ENCODE data around the gene CNEP1R1. TPM values are rescaled to one million over a fixed set of nuclear protein-coding genes. Genes with fewer than 3 reads are reported as not detected.

Gene CNEP1R1
- total and polyA plus RNA-seq, 2 experiments from 2014 or later: 13.8 to 30.3 TPM

DNA sequence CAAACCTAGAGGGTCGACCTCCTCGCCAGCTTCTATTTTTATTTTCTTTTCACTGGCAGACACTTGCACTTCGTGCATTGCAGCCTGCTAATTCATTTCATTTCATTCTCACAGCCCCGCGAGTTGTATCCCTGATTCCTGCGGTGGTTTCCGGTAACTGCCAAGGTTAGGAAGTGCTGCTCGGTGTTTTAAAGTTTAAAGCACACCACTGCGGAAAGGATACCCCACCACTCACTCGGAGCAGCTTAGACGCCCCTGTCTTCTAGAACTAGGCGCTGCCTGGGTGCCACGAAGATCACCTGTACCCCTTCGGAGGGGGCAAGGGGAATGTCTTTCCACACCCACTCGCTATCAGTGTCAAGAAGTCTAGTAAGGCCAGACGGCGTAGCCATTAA lies 509 bp downstream of the CNEP1R1 start:
- H4K20me1 ChIP-seq (replicated peaks; ENCODE audit: insufficient read depth): peaks cover 4% of the 10 kb centered on the region; the same call in 1 of the 2 replicates
- ATAC-seq: peak; percentile 20
- TF ChIP-seq POLR2AphosphoS5 (IDR thresholded peaks at IDR 0.05; ENCODE audit: low read depth): no peak
- no peak for TF ChIP-seq NANOG (IDR thresholded peaks at IDR 0.05; ENCODE audit: borderline replicate concordance)
- no peak for TF ChIP-seq STAT1 (IDR thresholded peaks at IDR 0.05; ENCODE audit: unreplicated experiment)
- TF ChIP-seq, protein P1, sequence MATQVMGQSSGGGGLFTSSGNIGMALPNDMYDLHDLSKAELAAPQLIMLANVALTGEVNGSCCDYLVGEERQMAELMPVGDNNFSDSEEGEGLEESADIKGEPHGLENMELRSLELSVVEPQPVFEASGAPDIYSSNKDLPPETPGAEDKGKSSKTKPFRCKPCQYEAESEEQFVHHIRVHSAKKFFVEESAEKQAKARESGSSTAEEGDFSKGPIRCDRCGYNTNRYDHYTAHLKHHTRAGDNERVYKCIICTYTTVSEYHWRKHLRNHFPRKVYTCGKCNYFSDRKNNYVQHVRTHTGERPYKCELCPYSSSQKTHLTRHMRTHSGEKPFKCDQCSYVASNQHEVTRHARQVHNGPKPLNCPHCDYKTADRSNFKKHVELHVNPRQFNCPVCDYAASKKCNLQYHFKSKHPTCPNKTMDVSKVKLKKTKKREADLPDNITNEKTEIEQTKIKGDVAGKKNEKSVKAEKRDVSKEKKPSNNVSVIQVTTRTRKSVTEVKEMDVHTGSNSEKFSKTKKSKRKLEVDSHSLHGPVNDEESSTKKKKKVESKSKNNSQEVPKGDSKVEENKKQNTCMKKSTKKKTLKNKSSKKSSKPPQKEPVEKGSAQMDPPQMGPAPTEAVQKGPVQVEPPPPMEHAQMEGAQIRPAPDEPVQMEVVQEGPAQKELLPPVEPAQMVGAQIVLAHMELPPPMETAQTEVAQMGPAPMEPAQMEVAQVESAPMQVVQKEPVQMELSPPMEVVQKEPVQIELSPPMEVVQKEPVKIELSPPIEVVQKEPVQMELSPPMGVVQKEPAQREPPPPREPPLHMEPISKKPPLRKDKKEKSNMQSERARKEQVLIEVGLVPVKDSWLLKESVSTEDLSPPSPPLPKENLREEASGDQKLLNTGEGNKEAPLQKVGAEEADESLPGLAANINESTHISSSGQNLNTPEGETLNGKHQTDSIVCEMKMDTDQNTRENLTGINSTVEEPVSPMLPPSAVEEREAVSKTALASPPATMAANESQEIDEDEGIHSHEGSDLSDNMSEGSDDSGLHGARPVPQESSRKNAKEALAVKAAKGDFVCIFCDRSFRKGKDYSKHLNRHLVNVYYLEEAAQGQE (IDR thresholded peaks at IDR 0.05; ENCODE audit: unreplicated experiment): no peak
- no peak for TF ChIP-seq ZNF114 (CRISPR knock-in tag; IDR thresholded peaks at IDR 0.05)
- TF ChIP-seq, protein P2, sequence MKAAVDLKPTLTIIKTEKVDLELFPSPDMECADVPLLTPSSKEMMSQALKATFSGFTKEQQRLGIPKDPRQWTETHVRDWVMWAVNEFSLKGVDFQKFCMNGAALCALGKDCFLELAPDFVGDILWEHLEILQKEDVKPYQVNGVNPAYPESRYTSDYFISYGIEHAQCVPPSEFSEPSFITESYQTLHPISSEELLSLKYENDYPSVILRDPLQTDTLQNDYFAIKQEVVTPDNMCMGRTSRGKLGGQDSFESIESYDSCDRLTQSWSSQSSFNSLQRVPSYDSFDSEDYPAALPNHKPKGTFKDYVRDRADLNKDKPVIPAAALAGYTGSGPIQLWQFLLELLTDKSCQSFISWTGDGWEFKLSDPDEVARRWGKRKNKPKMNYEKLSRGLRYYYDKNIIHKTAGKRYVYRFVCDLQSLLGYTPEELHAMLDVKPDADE (IDR thresholded peaks at IDR 0.05): no peak
- TF ChIP-seq ZNF331 (CRISPR knock-in tag; IDR thresholded peaks at IDR 0.05; ENCODE audit: low read depth): no peak
- TF ChIP-seq JUNB (IDR thresholded peaks at IDR 0.05; ENCODE audit: unreplicated experiment): no peak
- TF ChIP-seq, protein P3, sequence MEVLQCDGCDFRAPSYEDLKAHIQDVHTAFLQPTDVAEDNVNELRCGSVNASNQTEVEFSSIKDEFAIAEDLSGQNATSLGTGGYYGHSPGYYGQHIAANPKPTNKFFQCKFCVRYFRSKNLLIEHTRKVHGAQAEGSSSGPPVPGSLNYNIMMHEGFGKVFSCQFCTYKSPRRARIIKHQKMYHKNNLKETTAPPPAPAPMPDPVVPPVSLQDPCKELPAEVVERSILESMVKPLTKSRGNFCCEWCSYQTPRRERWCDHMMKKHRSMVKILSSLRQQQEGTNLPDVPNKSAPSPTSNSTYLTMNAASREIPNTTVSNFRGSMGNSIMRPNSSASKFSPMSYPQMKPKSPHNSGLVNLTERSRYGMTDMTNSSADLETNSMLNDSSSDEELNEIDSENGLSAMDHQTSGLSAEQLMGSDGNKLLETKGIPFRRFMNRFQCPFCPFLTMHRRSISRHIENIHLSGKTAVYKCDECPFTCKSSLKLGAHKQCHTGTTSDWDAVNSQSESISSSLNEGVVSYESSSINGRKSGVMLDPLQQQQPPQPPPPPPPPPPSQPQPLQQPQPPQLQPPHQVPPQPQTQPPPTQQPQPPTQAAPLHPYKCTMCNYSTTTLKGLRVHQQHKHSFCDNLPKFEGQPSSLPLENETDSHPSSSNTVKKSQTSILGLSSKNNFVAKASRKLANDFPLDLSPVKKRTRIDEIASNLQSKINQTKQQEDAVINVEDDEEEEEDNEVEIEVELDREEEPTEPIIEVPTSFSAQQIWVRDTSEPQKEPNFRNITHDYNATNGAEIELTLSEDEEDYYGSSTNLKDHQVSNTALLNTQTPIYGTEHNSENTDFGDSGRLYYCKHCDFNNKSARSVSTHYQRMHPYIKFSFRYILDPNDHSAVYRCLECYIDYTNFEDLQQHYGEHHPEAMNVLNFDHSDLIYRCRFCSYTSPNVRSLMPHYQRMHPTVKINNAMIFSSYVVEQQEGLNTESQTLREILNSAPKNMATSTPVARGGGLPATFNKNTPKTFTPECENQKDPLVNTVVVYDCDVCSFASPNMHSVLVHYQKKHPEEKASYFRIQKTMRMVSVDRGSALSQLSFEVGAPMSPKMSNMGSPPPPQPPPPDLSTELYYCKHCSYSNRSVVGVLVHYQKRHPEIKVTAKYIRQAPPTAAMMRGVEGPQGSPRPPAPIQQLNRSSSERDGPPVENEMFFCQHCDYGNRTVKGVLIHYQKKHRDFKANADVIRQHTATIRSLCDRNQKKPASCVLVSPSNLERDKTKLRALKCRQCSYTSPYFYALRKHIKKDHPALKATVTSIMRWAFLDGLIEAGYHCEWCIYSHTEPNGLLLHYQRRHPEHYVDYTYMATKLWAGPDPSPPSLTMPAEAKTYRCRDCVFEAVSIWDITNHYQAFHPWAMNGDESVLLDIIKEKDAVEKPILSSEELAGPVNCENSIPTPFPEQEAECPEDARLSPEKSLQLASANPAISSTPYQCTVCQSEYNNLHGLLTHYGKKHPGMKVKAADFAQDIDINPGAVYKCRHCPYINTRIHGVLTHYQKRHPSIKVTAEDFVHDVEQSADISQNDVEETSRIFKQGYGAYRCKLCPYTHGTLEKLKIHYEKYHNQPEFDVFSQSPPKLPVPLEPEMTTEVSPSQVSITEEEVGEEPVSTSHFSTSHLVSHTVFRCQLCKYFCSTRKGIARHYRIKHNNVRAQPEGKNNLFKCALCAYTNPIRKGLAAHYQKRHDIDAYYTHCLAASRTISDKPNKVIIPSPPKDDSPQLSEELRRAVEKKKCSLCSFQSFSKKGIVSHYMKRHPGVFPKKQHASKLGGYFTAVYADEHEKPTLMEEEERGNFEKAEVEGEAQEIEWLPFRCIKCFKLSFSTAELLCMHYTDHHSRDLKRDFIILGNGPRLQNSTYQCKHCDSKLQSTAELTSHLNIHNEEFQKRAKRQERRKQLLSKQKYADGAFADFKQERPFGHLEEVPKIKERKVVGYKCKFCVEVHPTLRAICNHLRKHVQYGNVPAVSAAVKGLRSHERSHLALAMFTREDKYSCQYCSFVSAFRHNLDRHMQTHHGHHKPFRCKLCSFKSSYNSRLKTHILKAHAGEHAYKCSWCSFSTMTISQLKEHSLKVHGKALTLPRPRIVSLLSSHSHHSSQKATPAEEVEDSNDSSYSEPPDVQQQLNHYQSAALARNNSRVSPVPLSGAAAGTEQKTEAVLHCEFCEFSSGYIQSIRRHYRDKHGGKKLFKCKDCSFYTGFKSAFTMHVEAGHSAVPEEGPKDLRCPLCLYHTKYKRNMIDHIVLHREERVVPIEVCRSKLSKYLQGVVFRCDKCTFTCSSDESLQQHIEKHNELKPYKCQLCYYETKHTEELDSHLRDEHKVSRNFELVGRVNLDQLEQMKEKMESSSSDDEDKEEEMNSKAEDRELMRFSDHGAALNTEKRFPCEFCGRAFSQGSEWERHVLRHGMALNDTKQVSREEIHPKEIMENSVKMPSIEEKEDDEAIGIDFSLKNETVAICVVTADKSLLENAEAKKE (CRISPR knock-in tag; IDR thresholded peaks at IDR 0.05): no peak
- TF ChIP-seq EZH2phosphoT487 (IDR thresholded peaks at IDR 0.05; ENCODE audit: unreplicated experiment): no peak
- no peak for TF ChIP-seq CREB1 (CRISPR knock-in tag; IDR thresholded peaks at IDR 0.05; ENCODE audit: low read depth)
- TF ChIP-seq EZH2 (IDR thresholded peaks at IDR 0.05; ENCODE audit: low read depth, unreplicated experiment): no peak
- no peaks in the 10 kb centered on the region for H3K9me3 Mint-ChIP-seq
- peaks cover 6% of the 10 kb centered on the region; the same call in 1 of the 2 replicates for H3K4me1 ChIP-seq (ENCODE audit: insufficient read depth)
- H3F3A ChIP-seq (replicated peaks; ENCODE audit: low read depth): no peaks in the 10 kb centered on the region
- no peak overlapping the region; the same call in 1 of the 2 replicates for H3K27ac Mint-ChIP-seq
- DNase-seq (ENCODE audit: low spot score): no peak
- peaks cover 7% of the 10 kb centered on the region for H3K36me3 ChIP-seq (ENCODE audit: insufficient read depth)
- no peaks in the 10 kb centered on the region for H3K27me3 Mint-ChIP-seq (ENCODE audit: insufficient read depth, low read depth, poor library complexity)
- peaks cover 17% of the 10 kb centered on the region; the same call in 2 of the 3 replicates for H3K4me1 Mint-ChIP-seq
- peak overlapping the region; percentile 93 for H2AFZ ChIP-seq
- H3K4me3 ChIP-seq: peak overlapping the region; percentile 95
- H3K27me3 ChIP-seq (ENCODE audit: insufficient read depth): no peaks in the 10 kb centered on the region
- peaks cover 10% of the 10 kb centered on the region; the same call in 2 of the 3 replicates for H3K36me3 Mint-ChIP-seq (ENCODE audit: low read depth)
- peak overlapping the region; percentile 94 for H3K4me2 ChIP-seq
- peak overlapping the region; percentile 96 for H3K4me3 Mint-ChIP-seq
- H3K9me2 ChIP-seq (ENCODE audit: insufficient read depth): no peaks in the 10 kb centered on the region
- H3K27ac ChIP-seq (ENCODE audit: low read depth): no peak overlapping the region
- H3K79me2 ChIP-seq (replicated peaks; ENCODE audit: insufficient read depth): peaks cover 34% of the 10 kb centered on the region
